ENCODE measurements around the gene DNAH7.

DNA sequence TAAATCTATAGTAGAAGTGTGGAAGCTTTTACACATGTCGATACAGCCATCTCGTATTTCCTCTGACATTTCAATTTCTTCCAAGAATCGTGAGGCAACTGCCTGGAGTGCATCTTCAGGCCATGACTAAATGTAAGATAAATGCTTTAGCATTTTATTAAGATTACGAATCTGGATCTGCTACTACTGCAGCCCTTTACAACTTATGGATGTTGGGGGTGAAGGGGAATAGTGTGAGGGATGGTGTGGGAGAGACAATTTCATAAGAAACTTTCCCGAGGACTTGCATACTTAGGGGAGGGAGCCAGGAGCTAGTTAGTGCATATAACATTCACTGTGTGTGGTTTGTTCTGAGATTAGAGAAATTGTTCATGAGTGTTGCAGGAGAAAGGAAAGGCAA is 206.8 kb downstream of the DNAH7 start:
- TF ChIP-seq, protein P1, sequence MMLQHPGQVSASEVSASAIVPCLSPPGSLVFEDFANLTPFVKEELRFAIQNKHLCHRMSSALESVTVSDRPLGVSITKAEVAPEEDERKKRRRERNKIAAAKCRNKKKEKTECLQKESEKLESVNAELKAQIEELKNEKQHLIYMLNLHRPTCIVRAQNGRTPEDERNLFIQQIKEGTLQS (IDR thresholded peaks at IDR 0.05; ENCODE audit: insufficient read depth, low read depth, low read length), result no peak
- no peak for TF ChIP-seq E2F6 (IDR thresholded peaks at IDR 0.05)
- TF ChIP-seq CTCF (IDR thresholded peaks at IDR 0.05; ENCODE audit: control extremely low read depth in 1 of 3, insufficient read depth in 1 of 3, low read depth in 1 of 3, low read length in 3 of 3), result no peak
- TF ChIP-seq BRCA1 (IDR thresholded peaks at IDR 0.05; ENCODE audit: low read depth, low read length), result no peak
- no peak for TF ChIP-seq SIN3A (conservative IDR thresholded peaks at IDR 0.05 in 1 of 2, IDR thresholded peaks at IDR 0.05 in 1 of 2; ENCODE audit: low read depth in 1 of 2, low read length in 2 of 2)
